ENCODE results near the gene CD151. TPM values are rescaled to one million over a fixed set of nuclear protein-coding genes. Genes with fewer than 3 reads are reported as not detected.

CD151 gene
- total RNA-seq, 1 donor from 2014 or later: 387 TPM

DNA sequence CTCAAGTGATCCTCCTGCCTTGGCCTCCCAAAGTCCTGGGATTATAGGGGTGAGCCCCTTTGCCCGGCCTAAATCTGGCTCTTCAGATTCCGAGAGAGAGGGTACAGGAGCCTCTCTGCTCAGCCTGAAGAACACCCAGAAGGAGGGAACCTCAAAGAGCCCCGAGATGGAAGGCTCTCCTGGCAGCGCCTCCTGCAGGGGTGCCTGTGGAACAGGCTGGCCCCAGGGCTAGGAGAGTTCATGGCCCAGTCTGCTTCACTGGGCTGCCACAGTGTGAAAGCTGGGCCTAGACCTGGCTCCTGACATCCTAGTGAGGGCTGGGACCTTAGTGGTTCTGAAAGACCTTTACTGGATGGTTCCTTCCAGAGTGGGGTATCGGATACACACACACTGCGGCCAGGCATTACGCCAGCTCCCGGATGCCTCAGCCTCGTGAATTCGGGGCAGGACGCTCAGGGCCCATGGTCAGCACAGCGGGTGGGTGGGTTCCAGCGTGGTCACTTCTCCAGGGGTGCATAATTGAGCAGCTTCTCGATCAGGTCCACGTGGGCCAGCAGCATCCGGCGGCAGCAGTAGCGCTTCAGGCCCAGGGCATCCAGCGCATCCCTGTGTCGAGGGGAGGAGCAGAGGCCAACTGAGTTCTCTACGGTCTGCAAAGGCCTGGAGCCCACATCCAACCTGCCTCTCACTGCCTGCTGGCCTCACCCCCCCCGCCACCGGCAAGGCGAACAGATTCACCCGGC lies 7.3 kb downstream of the CD151 start:
- intact Hi-C loops (cut with DNase I): no loop called here
- ATAC-seq: no peak
- Histone ChIP-seq H3K4me3 (peak overlapping the region; percentile 99), H3K9me3 (no peaks in the 10 kb centered on the region), H3K27ac (peak overlapping the region; percentile 6), H3K4me1 (peaks cover 66% of the 10 kb centered on the region), H3K27me3 (ENCODE audit: low read depth) (no peaks in the 10 kb centered on the region), H3K36me3 (peaks cover 52% of the 10 kb centered on the region)
- DNase-seq: no peak
- TF ChIP-seq, protein P1, sequence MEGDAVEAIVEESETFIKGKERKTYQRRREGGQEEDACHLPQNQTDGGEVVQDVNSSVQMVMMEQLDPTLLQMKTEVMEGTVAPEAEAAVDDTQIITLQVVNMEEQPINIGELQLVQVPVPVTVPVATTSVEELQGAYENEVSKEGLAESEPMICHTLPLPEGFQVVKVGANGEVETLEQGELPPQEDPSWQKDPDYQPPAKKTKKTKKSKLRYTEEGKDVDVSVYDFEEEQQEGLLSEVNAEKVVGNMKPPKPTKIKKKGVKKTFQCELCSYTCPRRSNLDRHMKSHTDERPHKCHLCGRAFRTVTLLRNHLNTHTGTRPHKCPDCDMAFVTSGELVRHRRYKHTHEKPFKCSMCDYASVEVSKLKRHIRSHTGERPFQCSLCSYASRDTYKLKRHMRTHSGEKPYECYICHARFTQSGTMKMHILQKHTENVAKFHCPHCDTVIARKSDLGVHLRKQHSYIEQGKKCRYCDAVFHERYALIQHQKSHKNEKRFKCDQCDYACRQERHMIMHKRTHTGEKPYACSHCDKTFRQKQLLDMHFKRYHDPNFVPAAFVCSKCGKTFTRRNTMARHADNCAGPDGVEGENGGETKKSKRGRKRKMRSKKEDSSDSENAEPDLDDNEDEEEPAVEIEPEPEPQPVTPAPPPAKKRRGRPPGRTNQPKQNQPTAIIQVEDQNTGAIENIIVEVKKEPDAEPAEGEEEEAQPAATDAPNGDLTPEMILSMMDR (IDR thresholded peaks at IDR 0.05): no peak

DNA sequence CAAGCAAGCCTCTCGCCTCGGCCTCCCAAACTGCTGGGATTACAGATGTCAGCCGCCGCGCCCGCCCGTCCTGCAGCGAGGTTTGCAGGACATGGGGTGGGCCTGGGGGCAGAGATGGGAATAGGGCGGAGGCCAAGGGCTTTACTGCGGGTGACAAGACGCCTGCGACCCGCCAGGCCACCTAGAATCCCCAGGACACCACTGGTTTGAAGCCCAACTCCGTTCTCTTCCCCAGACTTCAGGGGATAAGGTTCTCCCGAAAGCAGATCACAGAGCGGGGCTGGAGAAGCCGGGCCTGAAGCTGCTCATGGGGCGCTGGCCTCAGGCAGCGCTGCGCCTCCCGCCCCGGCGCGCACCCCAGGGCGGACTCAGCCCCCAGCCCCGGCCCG lies 9.2 kb downstream of the CD151 start:
- Histone ChIP-seq H3K27me3 (ENCODE audit: low read depth) (no peaks in the 10 kb centered on the region), H3K4me3 (peak overlapping the region; percentile 99), H3K36me3 (peaks cover 40% of the 10 kb centered on the region), H3K4me1 (peaks cover 77% of the 10 kb centered on the region), H3K27ac (peak overlapping the region; percentile 94), H3K9me3 (no peaks in the 10 kb centered on the region)
- ATAC-seq (peak in 1 of 2 donors; percentile 3), DNase-seq (no peak)
- intact Hi-C loops (cut with DNase I): no loop called here
- TF ChIP-seq, protein P1 (IDR thresholded peaks at IDR 0.05): no peak

DNA sequence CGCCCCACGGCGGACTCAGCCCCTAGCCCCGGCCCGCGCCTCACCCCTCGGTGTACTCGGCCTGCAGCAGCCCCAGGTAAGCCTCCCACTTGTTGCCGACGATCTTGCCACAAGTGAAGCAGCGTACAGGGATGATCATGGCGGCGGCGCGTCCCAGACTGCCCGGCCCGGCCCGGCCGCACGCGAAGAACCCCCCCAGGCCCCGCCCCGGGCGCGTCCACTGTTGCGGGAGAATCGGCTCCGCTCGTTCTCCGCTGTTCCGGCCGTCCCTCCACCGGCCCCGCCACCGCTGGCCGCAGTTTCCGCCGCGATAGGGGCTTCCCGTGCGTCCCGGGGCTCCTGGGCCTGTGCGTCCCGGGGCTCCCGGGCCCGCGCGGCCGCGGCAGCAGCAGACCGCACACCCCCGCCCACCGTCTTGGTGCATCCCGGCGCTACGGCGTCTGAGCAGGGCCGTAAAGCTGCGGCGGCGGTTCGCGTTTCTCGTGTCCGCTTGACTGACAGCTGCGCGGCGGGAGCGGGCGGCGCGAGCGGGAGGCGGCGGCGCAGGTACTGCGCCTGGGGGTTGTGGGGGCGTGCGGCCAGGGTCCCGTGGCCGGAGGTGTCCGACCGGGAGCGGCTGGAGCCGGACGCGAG lies 9.7 kb downstream of the CD151 start, which contains the start of the genes POLR2L and TSPAN4:
Gene POLR2L, minus strand, starts transcription at position 160 of the 633 bp plus-strand sequence. Its CDS starts 21 bp downstream, at position 139.
Gene TSPAN4, plus strand, starts transcription at position 483 of the 633 bp plus-strand sequence. CDS start 7,453 bp downstream, outside the sequence.
- ATAC-seq (peak; percentile 67), DNase-seq (peak; percentile 95)
- H3K27me3 ChIP-seq (ENCODE audit: low read depth): no peaks in the 10 kb centered on the region
- H3K4me3 ChIP-seq: peak within 1 kb of the TSS; percentile 99
- TF ChIP-seq, protein P1 (IDR thresholded peaks at IDR 0.05): no peak
- H3K4me1 ChIP-seq: peaks cover 78% of the 10 kb centered on the region
- peak within 1 kb of the TSS; percentile 94 for H3K27ac ChIP-seq
- H3K36me3 ChIP-seq: peaks cover 35% of the 10 kb centered on the region
- intact Hi-C loops (cut with DNase I): no loop called here
- H3K9me3 ChIP-seq: no peaks in the 10 kb centered on the region

DNA sequence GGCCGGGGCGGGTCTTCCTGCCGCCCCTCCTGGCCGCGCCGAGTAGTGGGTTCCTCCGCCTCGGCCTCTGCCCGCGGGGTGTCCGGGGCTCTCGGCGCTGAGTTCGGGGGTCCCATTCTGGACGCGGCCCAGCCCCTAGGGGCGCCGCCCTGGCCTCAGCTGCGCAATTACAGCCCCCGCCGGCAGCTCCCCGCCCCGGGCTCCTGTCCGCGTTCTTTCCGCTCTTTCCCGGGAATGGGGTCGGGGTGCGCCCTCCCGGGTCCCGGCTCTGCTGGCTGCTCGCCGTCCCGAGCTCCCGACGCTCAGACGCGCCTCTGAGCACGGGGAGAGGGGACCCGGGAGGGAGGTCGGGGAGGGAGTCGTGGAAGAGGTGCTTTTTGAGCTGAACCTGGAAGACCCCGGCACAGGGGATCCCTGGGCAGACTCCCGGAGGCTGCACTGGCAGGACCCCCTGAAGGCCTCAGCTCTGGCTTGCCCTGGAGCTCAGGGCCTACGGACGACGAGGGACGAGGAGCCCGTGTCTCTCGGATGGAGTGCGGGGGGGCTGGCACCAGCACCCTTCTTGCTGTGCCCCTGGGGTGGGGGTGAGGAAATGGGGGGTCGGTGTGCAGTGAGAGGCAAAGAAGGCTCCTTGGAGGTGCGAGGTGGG lies 10.5 kb downstream of the CD151 start:
- ATAC-seq (no peak), DNase-seq (no peak)
- intact Hi-C loops (cut with DNase I): no loop called here
- Histone ChIP-seq H3K9me3 (no peaks in the 10 kb centered on the region), H3K27ac (peak overlapping the region; percentile 94), H3K4me1 (peaks cover 77% of the 10 kb centered on the region), H3K36me3 (peaks cover 27% of the 10 kb centered on the region), H3K4me3 (peak overlapping the region; percentile 99), H3K27me3 (ENCODE audit: low read depth) (no peaks in the 10 kb centered on the region)
- TF ChIP-seq, protein P1 (IDR thresholded peaks at IDR 0.05): no peak

DNA sequence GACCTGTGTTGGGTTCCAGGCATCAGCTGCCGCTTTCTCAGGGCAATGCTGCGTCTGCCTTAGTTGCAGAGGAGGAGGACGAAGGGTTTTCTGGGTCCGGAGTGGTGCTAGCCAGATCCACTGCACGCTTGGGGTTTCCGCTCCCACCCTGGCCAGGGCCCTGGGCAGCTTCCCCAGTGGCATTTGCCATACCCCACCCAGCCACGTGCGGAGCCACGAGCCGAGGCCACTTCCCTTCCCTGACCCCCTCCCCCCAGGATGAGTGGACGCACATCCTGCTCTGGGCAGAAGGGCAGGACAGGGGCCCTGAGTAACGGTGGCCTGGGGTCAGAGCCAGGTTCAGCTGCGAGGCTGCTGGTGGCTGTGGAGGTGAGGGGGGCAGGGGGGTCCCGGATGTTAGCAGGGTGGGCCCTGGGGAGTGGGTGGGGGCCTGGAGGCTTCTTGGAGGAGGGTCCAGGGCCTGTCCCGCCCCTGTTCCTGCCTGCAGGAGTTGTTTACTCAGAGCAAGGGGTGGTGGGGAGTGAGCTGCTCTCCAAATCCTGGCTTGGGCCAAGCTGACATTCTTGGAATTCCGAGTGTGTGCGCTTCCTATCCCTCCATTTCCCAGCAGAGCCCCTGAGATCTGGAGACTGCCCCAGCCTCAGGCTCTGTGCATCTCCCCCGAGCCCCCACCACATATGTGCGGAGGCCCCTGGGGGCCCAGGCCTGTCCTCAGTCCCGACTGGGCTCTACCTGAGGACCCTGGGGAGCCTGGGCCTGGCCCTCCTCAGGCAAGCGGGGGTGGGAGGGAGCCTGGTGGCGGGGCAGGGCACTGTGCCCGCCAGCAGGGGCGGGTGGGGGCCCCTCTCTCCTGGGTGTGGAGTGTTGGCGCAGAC lies 11.3 kb downstream of the CD151 start:
- DNase-seq (peak; percentile 96), ATAC-seq (peak; percentile 73)
- intact Hi-C loops (cut with DNase I): no loop called here
- TF ChIP-seq, protein P1 (IDR thresholded peaks at IDR 0.05): no peak
- Histone ChIP-seq H3K36me3 (peaks cover 19% of the 10 kb centered on the region), H3K27ac (peak overlapping the region; percentile 94), H3K4me1 (peaks cover 78% of the 10 kb centered on the region), H3K9me3 (no peaks in the 10 kb centered on the region), H3K4me3 (peak overlapping the region; percentile 99), H3K27me3 (ENCODE audit: low read depth) (no peaks in the 10 kb centered on the region)

All from lower lobe of right lung (tissue), 2 donors.